ENCODE data around the gene RAC2. TPM values are rescaled to one million over a fixed set of nuclear protein-coding genes. Genes with fewer than 3 reads are reported as not detected.

The RAC2 gene
- total RNA-seq, 2 donors from 2014 or later = 9.7 to 14.4 TPM

DNA sequence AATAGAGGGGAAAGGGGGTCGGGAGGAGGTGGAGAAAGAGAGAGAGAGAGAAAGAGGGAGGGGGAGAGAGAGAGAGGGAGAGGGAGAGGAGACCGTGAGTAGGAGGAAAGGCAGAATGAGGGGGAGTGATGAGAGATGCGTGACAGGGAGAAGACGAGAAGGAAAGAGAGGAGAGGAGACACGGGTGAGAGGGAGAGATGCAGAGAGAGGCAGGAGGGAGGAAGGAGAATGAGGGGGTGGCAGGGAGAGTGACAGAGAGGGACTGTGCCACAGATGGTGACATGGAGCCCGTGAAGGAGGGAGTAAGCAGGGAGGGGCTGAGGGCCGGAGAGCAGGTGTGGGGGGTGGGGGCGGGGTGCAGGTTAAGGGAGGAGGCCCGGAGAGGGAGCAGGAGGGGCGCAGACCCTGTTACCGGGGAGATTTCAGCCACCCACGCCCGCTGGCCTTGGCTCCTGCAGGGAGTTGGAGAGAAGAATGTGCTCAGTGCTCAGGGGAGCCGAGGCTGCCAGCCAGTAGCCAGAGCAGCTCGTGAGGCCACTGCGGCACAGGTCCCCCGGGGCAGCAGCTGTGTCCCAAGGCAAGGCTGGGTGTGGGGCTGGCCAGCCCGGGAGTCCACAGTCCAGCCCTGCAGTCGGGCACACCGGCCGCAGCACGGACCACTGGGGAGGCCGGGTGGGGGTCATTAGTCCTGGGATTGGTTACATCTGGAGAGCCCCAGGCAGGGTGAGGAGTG, 31.7 kb downstream of the RAC2 start, which contains the start of gene SSTR3:
TSS of gene SSTR3 (minus strand) at position 304 of the 733 bp plus-strand sequence. CDS start 4,674 bp downstream, outside the sequence.
- H3K36me3 ChIP-seq = no peaks in the 10 kb centered on the region
- TF ChIP-seq POLR2AphosphoS5 (IDR thresholded peaks at IDR 0.05) (no peak), POLR2A (IDR thresholded peaks at IDR 0.05) (no peak)
- TF ChIP-seq, protein P1, sequence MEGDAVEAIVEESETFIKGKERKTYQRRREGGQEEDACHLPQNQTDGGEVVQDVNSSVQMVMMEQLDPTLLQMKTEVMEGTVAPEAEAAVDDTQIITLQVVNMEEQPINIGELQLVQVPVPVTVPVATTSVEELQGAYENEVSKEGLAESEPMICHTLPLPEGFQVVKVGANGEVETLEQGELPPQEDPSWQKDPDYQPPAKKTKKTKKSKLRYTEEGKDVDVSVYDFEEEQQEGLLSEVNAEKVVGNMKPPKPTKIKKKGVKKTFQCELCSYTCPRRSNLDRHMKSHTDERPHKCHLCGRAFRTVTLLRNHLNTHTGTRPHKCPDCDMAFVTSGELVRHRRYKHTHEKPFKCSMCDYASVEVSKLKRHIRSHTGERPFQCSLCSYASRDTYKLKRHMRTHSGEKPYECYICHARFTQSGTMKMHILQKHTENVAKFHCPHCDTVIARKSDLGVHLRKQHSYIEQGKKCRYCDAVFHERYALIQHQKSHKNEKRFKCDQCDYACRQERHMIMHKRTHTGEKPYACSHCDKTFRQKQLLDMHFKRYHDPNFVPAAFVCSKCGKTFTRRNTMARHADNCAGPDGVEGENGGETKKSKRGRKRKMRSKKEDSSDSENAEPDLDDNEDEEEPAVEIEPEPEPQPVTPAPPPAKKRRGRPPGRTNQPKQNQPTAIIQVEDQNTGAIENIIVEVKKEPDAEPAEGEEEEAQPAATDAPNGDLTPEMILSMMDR (IDR thresholded peaks at IDR 0.05) = no peak
- no peaks in the 10 kb centered on the region for H3K9me3 ChIP-seq
- intact Hi-C loops (cut with DNase I) = no loop called here
- H3K4me3 ChIP-seq = no peak within 1 kb of the TSS
- H3K4me1 ChIP-seq (replicated peaks) = no peaks in the 10 kb centered on the region
- no peak for DNase-seq (ENCODE audit: low spot score)
- 22% methylated on average over 23 of the region's 23 CpGs for WGBS
- no peak within 1 kb of the TSS for H3K27ac ChIP-seq
- H3K27me3 ChIP-seq (replicated peaks; ENCODE audit: insufficient read depth) = no peaks in the 10 kb centered on the region

DNA sequence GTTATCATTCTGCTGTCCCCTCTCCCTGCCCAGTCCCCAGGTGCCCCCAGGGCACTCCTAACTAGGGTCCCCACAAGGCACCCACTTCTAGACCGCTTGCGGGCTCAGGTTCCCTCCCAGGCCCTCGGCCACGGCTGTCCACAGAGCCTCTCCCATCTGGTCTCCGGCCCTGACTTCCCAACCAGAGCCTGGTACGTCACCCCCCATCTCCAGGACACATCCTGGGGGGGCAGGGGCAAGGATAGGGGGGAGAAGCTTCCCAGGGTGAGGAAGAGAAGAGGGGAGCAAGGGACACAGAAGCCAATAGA, 32.2 kb downstream of the RAC2 start:
- Histone ChIP-seq H3K4me1 (replicated peaks) (no peaks in the 10 kb centered on the region), H3K27ac (no peak overlapping the region), H3K27me3 (replicated peaks; ENCODE audit: insufficient read depth) (no peaks in the 10 kb centered on the region), H3K36me3 (no peaks in the 10 kb centered on the region), H3K4me3 (no peak overlapping the region), H3K9me3 (no peaks in the 10 kb centered on the region)
- intact Hi-C loops (cut with DNase I) = no loop called here
- no peak for DNase-seq (ENCODE audit: low spot score)
- TF ChIP-seq, protein P1 (IDR thresholded peaks at IDR 0.05) = no peak
- 81% methylated on average over 6 of the region's 6 CpGs for WGBS

DNA sequence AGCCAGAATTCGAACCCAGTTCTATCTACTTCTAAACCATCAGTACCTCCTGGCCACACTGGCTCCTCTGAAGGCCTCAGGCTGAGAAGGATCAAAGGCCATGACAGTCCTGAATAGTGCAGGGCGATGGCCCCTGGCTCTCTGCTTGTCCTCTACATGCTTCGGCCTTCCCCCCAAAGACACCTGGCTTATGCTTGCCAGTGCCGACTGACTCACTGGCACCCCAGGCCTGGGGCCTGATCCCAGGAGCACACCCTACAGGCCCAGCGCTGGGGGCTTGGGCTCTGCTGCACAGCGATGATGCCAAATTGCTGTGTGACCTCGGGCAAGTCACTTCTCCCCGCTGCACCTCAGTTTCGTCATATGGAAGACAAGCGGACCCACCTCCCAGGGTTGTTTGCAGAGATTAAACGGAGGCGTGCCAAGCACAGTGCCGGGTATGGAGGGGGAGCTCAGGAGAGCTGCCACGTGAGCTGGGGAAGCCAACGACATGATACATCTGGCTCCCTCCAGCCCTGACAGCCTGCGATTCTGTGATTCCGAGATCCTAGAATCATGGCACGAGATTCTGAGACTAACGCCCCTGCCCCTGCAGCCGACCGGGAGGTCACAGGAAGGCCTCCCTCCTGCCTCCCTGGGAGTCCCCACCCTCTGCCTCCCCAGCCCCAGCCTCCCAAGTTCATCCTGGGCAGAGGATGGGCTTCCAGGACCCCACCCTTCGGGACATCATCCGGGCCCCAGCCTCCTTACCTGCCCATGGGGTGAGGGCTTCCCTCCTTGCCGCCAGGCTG, 32.8 kb downstream of the RAC2 start:
- no peaks in the 10 kb centered on the region for H3K36me3 ChIP-seq
- intact Hi-C loops (cut with DNase I) = no loop called here
- TF ChIP-seq POLR2AphosphoS5 (IDR thresholded peaks at IDR 0.05) = no peak
- TF ChIP-seq, protein P1 (IDR thresholded peaks at IDR 0.05) = no peak
- TF ChIP-seq POLR2A (IDR thresholded peaks at IDR 0.05) = no peak
- H3K4me1 ChIP-seq (replicated peaks) = no peaks in the 10 kb centered on the region
- no peak overlapping the region for H3K4me3 ChIP-seq
- no peaks in the 10 kb centered on the region for H3K27me3 ChIP-seq (replicated peaks; ENCODE audit: insufficient read depth)
- DNase-seq (ENCODE audit: low spot score) = no peak
- no peak overlapping the region for H3K27ac ChIP-seq
- WGBS = 68% methylated on average over 24 of the region's 24 CpGs
- H3K9me3 ChIP-seq = no peaks in the 10 kb centered on the region

DNA sequence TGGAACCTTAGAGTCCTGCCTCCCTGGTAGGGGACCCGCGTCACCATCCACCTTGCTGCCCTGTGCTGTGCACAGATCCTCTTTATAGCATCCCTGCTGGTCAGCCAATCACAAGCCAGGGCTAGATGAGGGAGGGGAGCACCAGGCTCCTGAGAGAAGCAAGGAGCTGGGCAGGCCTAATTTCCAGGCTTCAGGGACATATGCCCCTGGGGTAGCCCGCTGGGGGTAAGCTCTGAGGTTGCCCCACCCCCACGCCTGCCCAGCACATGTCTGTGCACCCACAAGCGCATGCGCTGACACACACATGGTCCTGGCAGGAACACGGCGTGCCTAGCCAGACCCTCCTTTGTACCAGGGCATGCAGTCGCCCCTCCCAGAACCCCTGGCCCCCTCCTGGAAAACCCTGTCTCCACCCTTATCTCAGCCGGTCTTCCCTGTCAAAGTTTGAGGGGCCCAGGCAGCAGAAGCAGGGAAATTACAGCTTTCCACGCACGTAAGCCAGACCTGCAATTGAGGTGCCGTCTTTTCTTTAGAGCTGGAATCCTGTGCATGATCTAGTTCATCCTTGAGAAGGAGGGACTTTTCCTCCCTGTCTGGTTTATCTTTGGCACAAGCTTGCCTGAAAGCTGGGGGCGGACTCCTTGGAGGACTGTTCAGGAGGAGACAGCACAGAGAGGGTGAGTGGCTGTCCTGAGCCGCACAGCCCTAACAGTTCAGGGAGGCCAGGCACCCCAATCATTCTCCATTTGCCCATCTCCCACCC, 33.8 kb downstream of the RAC2 start:
- no peaks in the 10 kb centered on the region for H3K36me3 ChIP-seq
- no peaks in the 10 kb centered on the region for H3K9me3 ChIP-seq
- TF ChIP-seq, protein P1 (IDR thresholded peaks at IDR 0.05) = no peak
- TF ChIP-seq POLR2A (IDR thresholded peaks at IDR 0.05) (no peak), POLR2AphosphoS5 (IDR thresholded peaks at IDR 0.05) (no peak)
- no peaks in the 10 kb centered on the region for H3K4me1 ChIP-seq (replicated peaks)
- no peak overlapping the region for H3K27ac ChIP-seq
- 60% methylated on average over 15 of the region's 15 CpGs for WGBS
- intact Hi-C loops (cut with DNase I) = no loop called here
- no peak for DNase-seq (ENCODE audit: low spot score)
- H3K4me3 ChIP-seq = no peak overlapping the region
- H3K27me3 ChIP-seq (replicated peaks; ENCODE audit: insufficient read depth) = no peaks in the 10 kb centered on the region
